Measurements from ENCODE around the gene PLB1.
"Not testable (repeated sequence)": the region's sequence is repeated elsewhere in the genome, so short reads cannot be mapped to it uniquely, and the experiment has no call there.

The PLB1 gene

DNA sequence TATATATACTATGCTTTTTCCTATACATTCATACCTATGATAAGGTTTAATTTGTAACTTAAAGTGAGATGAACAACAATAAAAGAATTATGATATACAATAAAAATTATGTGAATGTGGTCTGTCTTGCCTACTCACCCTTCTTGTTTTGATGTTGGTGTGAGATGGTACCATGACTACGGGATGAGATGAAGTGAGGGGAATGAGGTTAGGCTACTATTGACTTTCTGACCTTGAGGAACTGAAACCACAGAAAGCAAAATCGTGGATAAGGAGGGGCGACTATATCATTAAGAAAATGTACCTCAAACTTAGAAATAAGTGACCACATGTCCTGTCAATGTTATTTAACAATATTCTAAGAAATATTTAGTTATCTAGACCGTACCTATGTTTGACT, 151.8 kb downstream of the PLB1 start:
- DNase-seq (ENCODE audit: low read depth in 2 of 2): no peak

DNA sequence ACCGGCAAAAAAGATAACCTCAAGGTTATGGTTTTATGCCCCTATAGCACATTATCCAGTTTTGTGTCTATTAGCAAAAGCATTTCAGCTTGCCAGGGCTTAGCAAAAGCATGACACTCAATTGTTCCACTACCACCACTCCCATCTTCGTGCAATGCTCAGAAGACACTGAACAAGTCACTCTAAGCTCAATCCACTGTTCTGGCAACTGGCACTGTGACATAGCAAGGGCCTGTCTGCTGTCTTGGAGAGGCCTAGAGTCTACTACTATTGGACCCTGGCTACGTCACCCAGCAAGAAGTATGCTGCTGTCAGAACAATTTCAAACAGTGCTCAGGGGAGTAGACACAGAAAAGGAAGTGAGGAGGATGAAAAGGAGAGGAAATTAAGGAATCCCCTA, 152.3 kb downstream of the PLB1 start:
- no peak for DNase-seq (ENCODE audit: low read depth in 2 of 2)

DNA sequence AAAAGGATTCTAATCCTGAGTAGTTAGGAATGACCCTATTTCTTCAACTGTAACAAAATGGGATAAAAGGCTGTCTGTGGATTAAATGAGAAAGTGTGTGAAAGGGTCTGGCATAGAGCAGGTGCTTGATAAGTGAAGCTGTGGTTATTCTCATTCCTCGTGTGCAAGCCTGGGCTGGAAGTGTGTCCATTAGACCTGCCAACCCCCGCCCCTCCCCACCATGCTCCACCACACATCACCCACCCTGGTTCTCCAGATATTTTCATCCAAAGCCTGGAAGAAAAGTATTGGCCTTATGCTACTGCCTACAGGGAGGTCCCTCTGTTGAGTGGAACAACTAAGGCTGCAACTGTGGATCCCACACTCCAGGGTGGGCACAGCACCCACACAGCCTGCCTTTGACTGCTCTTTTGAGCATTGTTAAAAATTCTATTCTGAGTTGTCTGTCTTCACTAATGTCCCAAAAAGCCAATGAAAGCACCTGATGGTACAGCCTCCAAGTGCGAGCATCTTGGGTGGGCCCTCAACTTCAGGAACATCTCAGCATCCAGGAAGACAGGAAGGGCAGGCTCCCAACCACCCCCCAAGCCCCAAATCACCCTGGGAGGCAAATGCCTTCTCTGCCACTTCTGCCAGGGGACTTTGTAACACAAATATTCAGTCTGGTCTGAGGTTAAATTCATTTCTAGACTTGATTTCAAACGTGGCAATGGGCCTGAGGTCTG, 153.0 kb downstream of the PLB1 start:
- no peak for DNase-seq (ENCODE audit: low read depth in 2 of 2)

DNA sequence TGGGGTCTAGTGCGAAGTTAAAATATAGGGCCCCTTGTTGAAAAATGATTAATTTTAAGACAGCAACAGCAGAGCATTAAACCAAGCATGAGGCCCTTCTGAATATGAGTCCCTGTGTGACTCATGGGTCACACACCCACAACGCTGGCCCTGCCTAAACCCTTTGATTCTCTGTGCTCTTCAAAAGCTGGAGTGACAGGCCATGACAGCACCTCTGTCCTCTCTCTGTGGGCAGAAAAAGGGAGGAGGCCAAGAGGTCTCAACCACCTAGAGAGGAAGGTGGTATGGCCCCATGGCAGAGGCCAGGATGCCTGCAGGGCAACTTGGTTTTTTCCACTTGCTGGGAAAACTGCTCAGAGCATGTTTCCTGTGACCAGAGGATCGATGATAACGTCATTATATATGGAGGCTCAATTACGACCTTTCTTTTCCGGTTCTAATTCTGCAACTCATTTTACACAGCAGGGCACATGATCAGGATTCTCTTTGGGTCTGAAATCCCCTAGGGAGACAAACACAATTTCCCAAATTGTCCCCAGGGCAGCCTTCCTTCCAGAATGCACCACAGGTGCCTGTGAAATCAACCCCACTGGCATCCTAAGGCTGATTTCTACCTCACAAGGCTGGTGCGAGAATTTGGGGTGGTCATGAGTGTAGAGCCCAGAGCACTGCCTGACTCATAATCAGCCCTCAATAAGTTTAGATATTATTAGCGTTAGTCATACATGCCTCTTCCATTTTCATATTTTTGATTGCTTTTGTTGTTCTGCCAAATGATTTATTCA, 153.8 kb downstream of the PLB1 start:
- no peak for DNase-seq (ENCODE audit: low read depth in 2 of 2)

DNA sequence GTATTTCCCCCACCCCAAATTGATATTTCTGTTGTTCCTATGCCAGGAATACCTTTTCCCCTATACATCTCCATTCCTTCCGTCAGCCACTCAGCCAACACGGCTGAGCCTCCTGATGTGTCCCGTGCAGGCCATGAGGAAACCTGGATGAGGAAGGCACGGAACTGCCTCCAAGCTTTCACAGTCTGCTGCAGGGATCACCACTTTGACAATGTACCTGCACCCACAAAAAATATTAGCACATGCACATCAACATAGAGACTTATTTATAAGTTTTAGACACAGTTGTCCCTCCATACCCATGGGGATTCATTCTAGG, 154.4 kb downstream of the PLB1 start:
- DNase-seq (ENCODE audit: low read depth in 2 of 2): no peak

DNA sequence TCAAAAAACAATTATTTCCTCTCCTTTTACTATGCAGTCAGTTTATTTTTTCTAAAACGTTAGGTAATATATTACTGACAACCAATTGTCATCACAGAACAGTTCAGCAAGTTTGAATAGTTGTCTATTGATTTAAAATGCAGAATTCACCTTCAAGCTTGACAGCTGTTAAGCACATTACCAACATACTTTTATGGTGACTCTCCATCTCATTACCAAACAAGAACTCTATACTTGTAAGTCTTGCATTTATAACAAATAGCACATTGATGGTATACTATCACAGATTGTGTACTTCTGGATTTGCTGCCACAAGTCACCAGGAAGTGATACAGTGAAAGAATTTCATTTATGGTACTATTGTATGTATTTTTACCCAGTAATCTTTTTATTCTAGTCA, 156.4 kb downstream of the PLB1 start:
- DNase-seq (ENCODE audit: low read depth in 2 of 2): no peak

DNA sequence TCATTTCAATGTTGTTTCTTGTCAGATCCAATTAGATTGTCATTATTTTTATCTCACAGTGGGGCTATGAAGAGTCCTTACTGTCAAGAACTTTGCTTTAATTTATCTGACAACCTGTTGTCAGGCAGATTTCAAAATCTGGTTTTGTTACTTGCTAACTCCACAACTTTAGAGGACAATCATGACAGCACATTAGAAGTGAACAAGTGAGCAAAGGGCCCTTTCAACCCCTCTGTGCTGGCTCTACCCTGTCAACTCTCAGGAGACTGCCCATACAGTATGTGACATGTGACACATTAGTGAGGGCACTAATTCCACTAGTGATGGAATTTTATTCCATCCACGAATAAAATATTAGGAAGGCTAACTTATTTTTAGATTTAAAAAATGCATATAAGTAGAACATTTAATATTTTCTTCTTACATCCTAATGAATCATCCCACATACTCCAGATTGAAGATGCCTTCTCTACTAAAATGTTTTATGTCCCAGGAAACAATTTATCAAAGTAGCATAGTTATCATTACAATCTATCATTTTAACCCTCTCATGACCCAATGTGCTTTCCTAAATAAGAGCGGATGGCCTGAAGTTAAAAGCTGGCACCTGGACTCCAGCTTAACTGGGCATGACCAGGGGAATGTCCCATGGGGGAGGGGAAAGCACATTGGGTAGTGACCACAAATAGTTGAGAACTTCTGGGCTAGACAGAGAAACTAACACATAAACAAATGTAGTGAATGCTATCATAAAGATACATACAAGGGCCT, 158.2 kb downstream of the PLB1 start:
- no peak for DNase-seq (ENCODE audit: low read depth in 2 of 2)

DNA sequence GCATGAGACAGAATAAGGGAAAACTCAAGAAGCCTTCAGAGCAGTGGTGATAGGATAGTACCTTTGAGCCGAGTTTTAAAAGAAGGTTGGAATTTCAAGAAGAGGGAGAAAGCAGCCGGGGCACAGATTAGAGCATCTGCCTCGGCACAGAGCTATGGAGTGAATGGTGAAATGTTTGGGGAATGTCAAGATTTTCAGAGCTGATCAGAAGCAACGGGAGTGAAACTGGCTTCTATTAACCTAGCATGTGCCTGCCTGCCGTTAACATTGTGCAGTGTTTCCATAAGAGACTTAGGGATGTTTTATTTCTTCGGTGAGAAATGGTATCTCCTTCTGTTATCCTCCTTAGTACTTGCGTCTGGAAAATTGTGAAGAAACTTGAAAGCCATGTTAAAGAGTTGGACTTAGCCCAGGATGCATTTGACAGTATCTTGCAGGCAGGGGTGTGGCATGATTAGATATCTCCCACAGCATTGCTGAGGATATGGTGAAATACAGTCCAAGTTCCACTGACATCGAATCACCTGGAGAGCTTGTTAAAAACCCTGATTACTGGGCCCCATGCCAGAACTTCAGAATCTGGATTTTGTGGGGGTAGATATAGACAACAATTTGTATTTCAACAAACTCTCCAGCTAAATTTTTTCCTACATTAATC, 158.9 kb downstream of the PLB1 start:
- no peak for DNase-seq (ENCODE audit: low read depth in 2 of 2)

DNA sequence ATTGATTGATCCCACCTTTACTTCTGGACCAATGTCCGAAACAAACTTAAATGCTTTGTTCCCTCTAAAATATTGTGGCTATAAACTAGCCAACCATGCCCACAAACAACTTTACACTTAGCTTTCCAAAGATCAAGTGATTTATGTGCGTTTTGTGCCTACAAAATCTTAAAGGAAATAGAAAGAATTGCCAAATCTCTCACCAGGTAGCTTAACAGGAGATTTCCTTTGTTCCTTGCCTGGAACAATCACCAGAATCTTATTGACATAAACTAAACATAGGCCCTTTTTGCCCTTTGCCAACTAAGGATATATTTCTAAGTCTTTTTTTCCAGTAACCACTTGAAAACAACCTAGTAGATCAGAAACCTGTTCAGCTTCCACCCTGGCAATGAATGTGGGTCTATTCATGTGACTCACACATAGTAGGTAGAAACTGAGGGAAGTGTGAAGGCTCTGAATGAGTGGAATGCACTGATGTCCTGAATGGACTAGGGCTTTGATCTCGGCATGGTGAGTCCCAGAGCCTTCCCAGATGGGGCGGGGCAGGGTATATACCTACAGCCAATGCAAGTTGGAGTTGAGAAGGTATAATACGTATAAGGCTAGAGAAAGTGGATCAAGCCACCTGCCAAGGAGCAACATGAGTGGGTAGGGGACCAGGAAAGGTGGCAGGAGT, 161.2 kb downstream of the PLB1 start:
- no peak for DNase-seq (ENCODE audit: low read depth in 2 of 2)

DNA sequence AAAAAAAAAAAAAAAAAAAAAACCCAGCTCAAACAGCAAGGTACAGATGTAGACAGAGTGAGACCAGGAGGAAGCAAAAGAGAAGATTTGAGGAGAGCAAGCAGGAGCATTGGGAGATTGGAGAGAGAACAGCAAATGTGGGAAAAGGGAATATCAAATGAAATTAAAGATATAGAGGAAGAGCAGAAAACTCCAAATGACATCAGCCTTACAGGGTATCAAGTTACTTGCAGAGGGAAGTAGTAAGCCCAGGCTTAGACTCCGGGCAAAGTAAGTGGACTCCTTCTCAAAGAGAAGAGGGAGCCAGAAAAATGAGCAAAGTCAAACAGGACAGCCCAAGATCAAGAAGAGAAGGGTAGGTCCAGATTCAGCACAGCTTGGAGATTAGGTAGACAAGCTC, 162.5 kb downstream of the PLB1 start:
- no peak for DNase-seq (ENCODE audit: low read depth in 2 of 2)

DNA sequence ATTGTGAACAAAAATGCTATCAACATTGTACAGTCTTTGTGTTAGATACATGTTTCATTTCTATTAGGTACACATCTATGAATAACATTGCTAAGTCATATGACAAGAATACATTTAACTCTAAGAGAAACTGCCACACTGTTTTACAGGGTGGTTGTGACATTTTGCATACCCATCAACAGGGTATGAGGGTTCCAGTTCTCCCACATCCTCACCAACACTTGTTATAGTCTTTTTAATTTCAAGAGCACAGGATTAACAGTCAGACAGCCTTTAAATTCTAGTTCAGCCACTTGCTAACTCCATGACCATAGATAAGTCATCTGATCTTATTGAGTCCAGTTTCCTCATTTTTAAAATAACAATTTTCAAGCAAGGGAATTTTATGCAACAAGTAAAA, 163.3 kb downstream of the PLB1 start:
- no peak for DNase-seq (ENCODE audit: low read depth in 2 of 2)

DNA sequence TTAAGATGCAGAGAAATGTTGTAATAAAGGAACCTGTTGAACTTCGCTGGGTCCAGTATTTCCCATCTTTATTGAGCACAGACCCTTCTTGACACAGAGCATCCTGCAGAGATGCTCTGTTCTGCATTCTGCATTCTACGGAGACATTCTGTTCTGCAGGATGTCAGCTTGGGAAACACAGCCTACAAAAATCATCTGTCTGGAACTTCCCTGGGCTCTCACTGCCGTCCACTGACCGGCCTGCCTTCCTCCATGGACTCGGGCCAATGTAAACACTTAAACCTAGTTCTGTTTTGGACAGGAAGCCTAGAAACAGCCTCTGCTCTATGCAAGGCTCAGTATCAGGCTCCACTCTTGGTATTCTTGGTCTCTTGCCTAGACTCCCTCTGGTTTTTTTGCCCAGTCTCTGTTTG, 165.7 kb downstream of the PLB1 start:
- no peak for DNase-seq (ENCODE audit: low read depth in 2 of 2)

DNA sequence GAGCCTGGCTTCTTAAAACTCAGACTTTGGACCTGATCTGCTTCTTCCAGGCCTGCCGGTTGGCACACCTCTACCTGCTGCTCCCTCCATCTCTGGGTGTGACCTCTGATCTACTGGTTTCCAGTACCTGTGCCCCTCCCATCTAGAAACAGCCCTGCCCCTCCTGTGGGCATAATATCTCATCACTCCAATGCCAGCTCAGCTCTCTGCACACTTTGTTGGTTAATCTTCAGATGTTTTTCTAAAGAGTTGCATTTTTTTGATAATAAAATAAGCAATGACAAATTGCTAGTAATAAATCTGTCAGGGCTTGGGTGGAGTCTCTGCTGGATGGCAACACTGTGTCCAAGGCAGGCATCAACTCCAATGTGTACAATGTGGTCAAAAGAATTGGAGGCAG, 166.2 kb downstream of the PLB1 start:
- no peak for DNase-seq (ENCODE audit: low read depth in 2 of 2)

DNA sequence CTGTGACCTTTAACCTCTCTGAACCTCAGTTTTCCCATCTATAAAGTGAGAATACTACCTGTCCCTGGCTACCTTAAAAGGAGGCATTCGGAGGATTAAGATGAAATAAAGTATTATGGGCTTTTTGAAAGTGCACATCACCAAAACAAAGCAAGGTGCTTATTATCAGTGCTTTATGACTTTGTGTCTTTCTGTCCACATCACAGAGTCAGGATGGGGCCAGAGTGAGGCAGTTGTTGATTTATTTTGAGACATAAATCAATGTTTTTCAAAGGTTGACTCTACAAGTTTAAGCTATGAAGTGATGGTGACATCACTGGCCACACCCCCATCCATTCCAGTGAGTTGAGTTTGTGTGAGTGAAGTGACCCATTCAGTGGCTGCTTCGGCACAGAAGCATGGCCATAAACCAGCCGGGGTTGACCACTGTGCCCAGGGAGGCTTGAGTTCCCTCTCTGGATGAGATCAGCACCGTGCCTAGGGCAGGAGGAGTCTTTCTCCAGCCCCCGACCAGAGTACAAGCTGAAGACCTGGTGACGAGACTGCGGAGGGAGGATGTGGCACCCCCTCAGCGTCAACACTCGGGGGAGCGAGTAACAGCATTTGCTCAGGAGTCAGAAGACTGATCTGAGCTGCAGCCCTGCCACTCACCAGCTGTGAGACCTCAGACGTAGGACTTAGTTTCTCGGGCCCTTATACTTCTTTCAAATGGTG, 166.8 kb downstream of the PLB1 start:
- no peak for DNase-seq (ENCODE audit: low read depth in 2 of 2)

DNA sequence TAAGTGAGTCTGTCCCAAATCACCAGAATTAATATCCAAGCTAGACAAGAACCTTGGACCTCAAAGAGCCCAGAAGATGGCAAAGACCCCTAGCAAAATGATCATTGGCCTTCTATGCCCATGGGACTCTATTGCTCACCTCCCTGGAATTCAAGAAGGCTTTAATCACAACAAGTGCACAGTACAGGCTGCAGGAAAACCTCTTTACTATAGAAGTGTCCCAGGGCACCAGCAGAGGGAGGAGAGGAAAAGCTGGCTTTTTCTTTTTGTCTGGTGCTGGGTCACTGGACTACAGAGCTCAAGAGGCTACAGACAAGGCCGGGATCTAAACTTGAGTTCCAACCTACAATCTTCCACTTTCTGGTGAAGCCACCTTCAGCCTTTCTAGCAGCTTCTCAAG, 167.5 kb downstream of the PLB1 start:
- no peak for DNase-seq (ENCODE audit: low read depth in 2 of 2)

DNA sequence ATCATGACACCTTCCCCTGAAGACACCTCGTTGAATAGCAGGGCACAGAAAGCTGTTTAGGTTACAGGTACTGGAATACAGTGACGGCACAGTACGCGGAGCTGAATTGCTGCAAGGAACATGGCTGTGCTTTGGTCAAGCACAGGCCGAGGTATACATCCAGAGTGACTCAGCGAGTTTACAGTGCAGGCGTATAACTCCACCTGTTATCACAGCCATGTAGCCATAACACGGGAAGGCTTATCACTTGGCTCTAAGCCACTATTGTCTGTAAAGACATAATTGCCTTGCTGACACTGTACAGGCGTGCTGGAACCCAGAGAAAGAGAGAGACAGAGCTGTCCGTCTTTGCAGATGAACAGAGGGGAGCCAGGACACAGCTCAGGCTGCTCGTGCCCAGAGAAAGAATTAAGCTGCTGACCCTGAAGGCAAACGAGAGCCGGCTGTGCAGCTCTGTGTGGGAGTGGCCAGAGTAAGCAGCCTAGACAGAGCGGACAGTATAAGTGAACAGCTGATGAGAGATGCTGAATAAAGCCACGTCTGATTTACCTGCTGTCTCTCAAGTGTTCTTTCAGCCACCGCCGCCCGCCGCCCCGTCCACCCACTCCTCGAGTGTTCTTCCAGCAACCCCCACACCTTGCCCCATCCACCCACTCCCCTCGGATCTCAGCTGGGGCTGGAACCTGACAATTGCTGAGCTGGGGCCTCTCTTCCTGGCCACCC, 168.4 kb downstream of the PLB1 start:
- DNase-seq (ENCODE audit: low read depth in 2 of 2): no peak

DNA sequence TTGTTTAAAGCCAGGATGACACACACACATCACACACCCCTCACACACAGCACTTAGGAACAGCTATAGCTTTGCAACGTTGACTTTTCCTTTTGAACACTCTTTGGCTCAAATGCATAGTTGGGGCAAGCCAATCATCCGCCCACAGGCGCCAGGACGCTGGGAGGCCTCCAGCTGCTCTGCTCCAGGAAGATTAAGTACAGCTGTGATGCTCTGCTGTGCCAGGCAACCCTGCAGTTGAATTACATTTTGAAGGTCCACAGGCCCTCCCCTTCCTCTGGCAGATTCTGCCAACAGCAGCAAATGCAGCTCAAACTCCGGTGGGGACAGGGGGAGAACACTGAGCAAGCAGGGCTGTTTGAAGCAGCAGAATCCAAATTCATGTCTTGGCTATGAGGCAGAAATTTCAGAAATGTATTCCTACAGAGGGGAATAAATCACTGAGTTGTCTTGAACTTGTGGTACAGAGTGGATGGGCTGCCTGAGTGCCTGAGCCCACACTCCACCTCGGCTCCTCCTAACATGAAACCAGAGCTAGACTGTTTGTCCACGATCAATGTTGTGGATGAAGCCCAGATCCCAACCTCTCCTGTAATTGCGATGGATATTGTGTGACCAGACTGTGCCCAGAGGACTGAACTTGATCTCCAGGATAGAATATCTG, 169.3 kb downstream of the PLB1 start:
- DNase-seq (ENCODE audit: low read depth in 2 of 2): peak; percentile 76 to 77

DNA sequence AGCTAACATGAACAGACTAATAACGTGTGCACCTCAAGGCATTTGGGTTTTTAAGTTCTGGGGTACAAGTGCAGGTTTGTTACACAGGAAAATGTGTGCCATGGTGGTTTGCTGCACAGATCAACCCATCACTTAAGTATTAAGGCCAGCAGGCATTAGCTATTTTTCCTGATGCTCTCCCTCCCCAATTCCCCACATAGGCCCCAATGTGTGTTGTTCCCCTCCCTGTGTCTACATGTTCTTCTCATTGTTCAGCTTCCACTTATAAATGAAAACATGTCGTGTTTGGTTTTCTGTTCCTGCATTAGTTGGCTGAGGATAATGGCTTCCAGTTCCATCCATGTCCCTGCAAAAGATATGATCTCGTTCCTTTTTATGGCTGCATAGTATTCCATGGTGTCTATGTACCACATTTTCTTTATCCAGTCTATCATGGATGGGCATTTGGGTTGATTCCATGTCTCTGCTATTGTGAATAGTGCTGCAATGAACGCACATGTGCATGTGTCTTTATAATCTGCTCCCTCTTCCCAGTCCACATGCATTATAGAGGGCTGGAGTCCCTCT, 170.0 kb downstream of the PLB1 start:
- DNase-seq (ENCODE audit: low read depth in 2 of 2): not testable (repeated sequence)

DNA sequence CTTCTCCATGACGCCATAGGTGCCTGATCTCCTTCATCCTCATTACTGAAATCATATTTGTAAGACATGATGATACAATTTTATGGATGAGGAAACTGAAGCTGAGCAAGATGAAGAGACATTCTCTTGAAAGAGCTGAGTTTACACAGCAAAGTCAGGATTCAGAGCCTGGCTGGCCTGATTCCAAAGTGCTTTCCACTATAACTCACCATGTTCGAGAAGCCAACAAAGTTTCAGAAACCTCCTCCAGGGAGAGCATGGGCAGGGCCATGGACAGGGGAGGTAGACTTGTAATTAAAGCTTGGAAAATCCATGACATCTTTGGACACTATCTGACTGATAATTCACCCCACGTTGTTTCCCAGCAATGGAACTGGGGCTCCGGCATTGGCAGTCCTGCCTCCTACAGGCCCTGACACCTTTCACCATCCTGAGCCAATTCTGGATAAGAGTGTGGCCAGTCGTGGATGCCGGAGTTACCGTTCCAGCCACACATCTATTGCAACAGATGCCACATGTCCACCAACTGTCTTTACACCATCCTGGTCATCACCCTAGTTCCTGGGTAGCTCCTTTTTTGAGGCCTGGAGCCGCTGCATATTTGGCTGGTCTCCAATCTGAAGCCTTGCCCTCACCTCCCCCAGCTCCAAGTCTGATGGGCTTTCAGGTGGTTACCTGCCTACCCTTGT, 170.8 kb downstream of the PLB1 start:
- no peak for DNase-seq (ENCODE audit: low read depth in 2 of 2)

Data from fibroblast of skin of left biceps (primary cell).